BLaER1 (cell line): Measurements from ENCODE around the gene USP12.
A peak's percentile ranks its signal among the peaks of the same experiment; 100 is the strongest.

Experiments
- H3K27ac ChIP-seq: shearing (Covaris generic); formaldehyde crosslinking; 2 replicates; pipeline ENCODE4 v1.8.1; 2022
- H3K27me3 ChIP-seq: shearing (Covaris generic); formaldehyde crosslinking; 2 replicates; pipeline ENCODE4 v1.8.1; 2022
- H3K36me3 ChIP-seq: shearing (Covaris generic); formaldehyde crosslinking; 2 replicates; pipeline ENCODE4 v1.8.1; 2022
- H3K4me1 ChIP-seq: shearing (Covaris generic); formaldehyde crosslinking; 2 replicates; pipeline ENCODE4 v1.8.1; 2022
- H3K4me2 ChIP-seq: shearing (Covaris generic); formaldehyde crosslinking; 2 replicates; pipeline ENCODE4 v1.8.1; 2022
- H3K4me3 ChIP-seq: shearing (Covaris generic); formaldehyde crosslinking; 2 replicates; pipeline ENCODE4 v1.8.1; 2022
- H3K9ac ChIP-seq: shearing (Covaris generic); formaldehyde crosslinking; 2 replicates; pipeline ENCODE4 v1.8.1; 2022
- H3K9me3 ChIP-seq: shearing (Covaris generic); formaldehyde crosslinking; 2 replicates; pipeline ENCODE4 v1.8.1; 2022
- H4K20me1 ChIP-seq: shearing (Covaris generic); formaldehyde crosslinking; 2 replicates; pipeline ENCODE4 v1.8.1; 2022
- Cebpa-rat ChIP-seq: shearing (Covaris generic); IDR thresholded peaks from 2 replicates; pipeline ENCODE4 v1.8.1; 2022

USP12 gene

DNA sequence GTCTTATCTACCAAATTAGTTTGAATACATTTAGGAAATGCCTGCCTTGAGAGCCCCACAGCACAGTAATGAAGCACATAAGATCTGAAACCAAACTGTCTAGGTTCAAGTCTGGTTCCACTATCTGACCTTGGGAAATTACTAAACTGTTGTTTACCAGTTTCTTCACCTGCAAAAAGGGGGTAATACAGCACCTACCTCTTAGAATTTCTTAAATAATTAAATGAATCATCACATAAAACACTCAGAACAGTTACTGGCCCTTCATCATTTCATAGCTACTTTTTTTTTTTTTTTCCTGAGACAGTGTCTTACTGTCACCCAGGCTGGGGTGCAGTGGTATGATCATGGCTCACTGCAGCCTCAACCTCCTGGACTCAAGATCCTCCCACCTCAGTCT lies 59.6 kb downstream of the USP12 start:
- no peaks in the 10 kb centered on the region; the same call in 1 of the 2 replicates for H3K9me3 ChIP-seq
- no peaks in the 10 kb centered on the region for H3K4me1 ChIP-seq
- TF ChIP-seq Cebpa-rat = no peak
- H4K20me1 ChIP-seq = peaks cover 30% of the 10 kb centered on the region; the same call in 1 of the 2 replicates
- no peak overlapping the region for H3K4me3 ChIP-seq
- peaks cover 34% of the 10 kb centered on the region for H3K36me3 ChIP-seq
- no peaks in the 10 kb centered on the region for H3K27me3 ChIP-seq
- H3K27ac ChIP-seq = no peak overlapping the region
- no peak overlapping the region for H3K4me2 ChIP-seq
- H3K9ac ChIP-seq = no peak overlapping the region

DNA sequence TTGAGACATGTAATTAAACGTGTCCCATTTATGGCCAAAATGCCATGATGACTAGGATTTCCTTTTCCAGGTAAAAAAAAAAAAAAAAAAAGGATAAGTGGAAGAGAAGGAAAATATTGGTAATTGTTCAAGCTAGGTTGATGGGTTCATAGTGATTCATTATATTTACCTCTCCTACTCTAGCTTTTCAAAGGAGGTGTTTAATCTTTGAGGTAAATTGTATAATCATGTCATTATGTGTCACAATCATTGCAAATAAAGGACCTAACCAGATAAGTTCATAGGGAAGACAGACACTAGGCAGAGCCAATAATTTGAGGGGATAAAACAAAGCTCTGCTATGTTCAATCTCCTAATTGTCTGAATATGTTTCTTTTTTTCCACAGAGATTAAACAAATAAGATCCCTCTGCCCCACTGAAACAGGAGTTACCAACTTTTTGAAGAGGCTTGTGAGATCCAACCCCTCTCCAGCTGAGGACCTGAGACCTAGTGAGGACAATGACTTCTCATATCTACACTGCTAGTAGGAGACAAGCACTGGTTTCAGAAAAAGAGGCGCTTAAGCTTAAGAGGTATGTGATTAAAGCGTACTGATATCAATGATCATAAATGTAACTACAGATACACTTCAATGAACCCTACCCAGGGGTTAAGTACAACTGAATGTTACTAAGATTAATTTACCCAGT lies 61.4 kb downstream of the USP12 start:
- H3K9ac ChIP-seq = no peak overlapping the region
- peaks cover 31% of the 10 kb centered on the region for H3K36me3 ChIP-seq
- no peak overlapping the region for H3K4me3 ChIP-seq
- H3K4me1 ChIP-seq = no peaks in the 10 kb centered on the region
- H3K9me3 ChIP-seq = no peaks in the 10 kb centered on the region
- no peak overlapping the region for H3K27ac ChIP-seq
- no peaks in the 10 kb centered on the region for H3K27me3 ChIP-seq
- no peak overlapping the region for H3K4me2 ChIP-seq
- no peak for TF ChIP-seq Cebpa-rat
- peaks cover 22% of the 10 kb centered on the region; the same call in 1 of the 2 replicates for H4K20me1 ChIP-seq

- Histone ChIP-seq H3K27ac (no peak overlapping the region), H3K36me3 (peaks cover 37% of the 10 kb centered on the region), H3K4me2 (no peak overlapping the region), H4K20me1 (0 out of 2 replicates have a peak, but pooled peaks cover 6% of the 10 kb centered on the region), H3K9ac (no peak overlapping the region), H3K9me3 (no peaks in the 10 kb centered on the region), H3K4me1 (no peaks in the 10 kb centered on the region), H3K4me3 (no peak overlapping the region), H3K27me3 (no peaks in the 10 kb centered on the region)
- no peak for TF ChIP-seq Cebpa-rat
Observed at GRCh38 chr13:27106144-27106543, 65.5 kb downstream of the USP12 start.

GRCh38 chr13:27104606-27105005 lies 67.0 kb downstream of the USP12 start:
- H3K9ac ChIP-seq = no peak overlapping the region
- H3K4me2 ChIP-seq = no peak overlapping the region
- TF ChIP-seq Cebpa-rat = peak; percentile 75; the same call in 1 of the 2 replicates
- H4K20me1 ChIP-seq = no peaks in the 10 kb centered on the region
- no peaks in the 10 kb centered on the region for H3K27me3 ChIP-seq
- H3K36me3 ChIP-seq = peaks cover 45% of the 10 kb centered on the region
- no peaks in the 10 kb centered on the region for H3K4me1 ChIP-seq
- H3K9me3 ChIP-seq = no peaks in the 10 kb centered on the region
- H3K4me3 ChIP-seq = no peak overlapping the region
- no peak overlapping the region for H3K27ac ChIP-seq

- no peak for TF ChIP-seq Cebpa-rat
- H3K9me3 ChIP-seq = no peaks in the 10 kb centered on the region
- no peaks in the 10 kb centered on the region for H4K20me1 ChIP-seq
- H3K4me2 ChIP-seq = no peak overlapping the region
- H3K36me3 ChIP-seq = peaks cover 40% of the 10 kb centered on the region
- no peak overlapping the region for H3K4me3 ChIP-seq
- H3K27ac ChIP-seq = no peak overlapping the region
- no peaks in the 10 kb centered on the region for H3K4me1 ChIP-seq
- H3K9ac ChIP-seq = no peak overlapping the region
- H3K27me3 ChIP-seq = no peaks in the 10 kb centered on the region
Observed at GRCh38 chr13:27101847-27102246, 69.8 kb downstream of the USP12 start.

GRCh38 chr13:27101289-27101688 lies 70.3 kb downstream of the USP12 start:
- Histone ChIP-seq H3K9ac (no peak overlapping the region), H4K20me1 (no peaks in the 10 kb centered on the region), H3K4me2 (no peak overlapping the region), H3K36me3 (peaks cover 43% of the 10 kb centered on the region), H3K9me3 (no peaks in the 10 kb centered on the region), H3K4me3 (no peak overlapping the region), H3K27me3 (no peaks in the 10 kb centered on the region), H3K4me1 (no peaks in the 10 kb centered on the region), H3K27ac (no peak overlapping the region)
- TF ChIP-seq Cebpa-rat = no peak

GRCh38 chr13:27097691-27098090 lies 73.9 kb downstream of the USP12 start:
- H3K4me3 ChIP-seq = no peak overlapping the region
- peaks cover 50% of the 10 kb centered on the region for H3K36me3 ChIP-seq
- H3K4me2 ChIP-seq = no peak overlapping the region
- H3K9ac ChIP-seq = no peak overlapping the region
- no peaks in the 10 kb centered on the region for H3K27me3 ChIP-seq
- H3K27ac ChIP-seq = no peak overlapping the region
- TF ChIP-seq Cebpa-rat = no peak
- H3K4me1 ChIP-seq = no peaks in the 10 kb centered on the region
- no peaks in the 10 kb centered on the region for H3K9me3 ChIP-seq
- no peaks in the 10 kb centered on the region for H4K20me1 ChIP-seq

GRCh38 chr13:27091451-27091850 lies 80.2 kb downstream of the USP12 start:
- no peak for TF ChIP-seq Cebpa-rat
- no peak overlapping the region for H3K27ac ChIP-seq
- H3K4me2 ChIP-seq = no peak overlapping the region
- H3K9ac ChIP-seq = no peak overlapping the region
- no peaks in the 10 kb centered on the region for H4K20me1 ChIP-seq
- no peaks in the 10 kb centered on the region for H3K9me3 ChIP-seq
- H3K4me1 ChIP-seq = no peaks in the 10 kb centered on the region
- peaks cover 63% of the 10 kb centered on the region for H3K36me3 ChIP-seq
- no peak overlapping the region for H3K4me3 ChIP-seq
- H3K27me3 ChIP-seq = no peaks in the 10 kb centered on the region

DNA sequence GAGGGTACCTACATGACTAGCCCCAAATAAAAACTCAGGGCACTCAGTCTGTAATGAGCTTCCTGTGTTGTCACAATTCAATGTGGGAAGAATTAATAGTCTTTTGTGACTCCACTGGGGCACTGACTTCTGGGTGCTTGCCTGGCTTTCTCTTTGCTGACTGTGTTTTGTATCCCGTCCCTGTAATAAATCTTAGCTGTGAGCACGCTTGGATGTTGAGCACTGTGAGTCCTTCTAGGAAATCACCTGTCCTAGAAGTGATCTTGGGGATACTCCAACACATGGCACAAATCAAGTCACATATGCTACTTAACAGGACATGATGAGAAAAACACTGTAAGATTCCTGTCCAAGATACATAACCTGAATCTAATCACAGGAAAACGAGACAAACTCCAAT lies 83.0 kb downstream of the USP12 start:
- Histone ChIP-seq H3K4me1 (no peaks in the 10 kb centered on the region), H3K4me3 (no peak overlapping the region), H3K27me3 (no peaks in the 10 kb centered on the region), H3K4me2 (no peak overlapping the region), H3K9me3 (no peaks in the 10 kb centered on the region), H3K36me3 (peaks cover 54% of the 10 kb centered on the region), H3K27ac (no peak overlapping the region), H3K9ac (no peak overlapping the region), H4K20me1 (no peaks in the 10 kb centered on the region)
- TF ChIP-seq Cebpa-rat = no peak

DNA sequence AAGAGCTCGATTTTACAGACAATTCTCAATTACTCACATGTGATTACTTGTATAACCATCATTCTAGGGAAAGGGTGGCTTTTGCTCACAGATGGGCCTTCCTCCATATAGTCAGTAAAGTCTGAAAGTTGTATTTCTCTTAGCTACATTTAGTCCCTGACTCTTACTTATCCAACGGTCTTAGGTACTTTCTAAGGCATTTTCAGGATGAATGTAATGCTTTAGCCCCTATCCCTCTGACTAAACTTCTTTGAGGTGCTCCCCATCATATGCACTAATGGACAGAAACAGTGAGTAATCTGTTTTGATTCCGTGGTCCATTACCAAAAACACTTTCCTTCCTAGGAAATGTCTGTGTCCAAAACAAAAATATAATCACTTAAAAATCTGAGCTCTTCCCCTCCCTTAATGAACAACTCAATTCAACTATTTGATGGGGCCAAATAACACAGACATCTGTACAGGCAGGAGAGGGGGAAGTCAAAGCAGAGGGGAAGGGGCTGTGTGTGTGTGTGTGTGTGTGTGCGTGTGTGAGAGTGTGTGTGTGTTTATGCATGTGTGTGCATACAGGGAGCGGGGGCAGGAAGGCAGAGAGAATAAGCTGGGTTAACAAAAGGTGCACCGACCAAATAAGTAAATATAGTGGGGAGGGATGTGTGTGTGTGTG lies 84.9 kb downstream of the USP12 start:
- no peak overlapping the region for H3K4me2 ChIP-seq
- H3K9ac ChIP-seq = no peak overlapping the region
- H3K4me3 ChIP-seq = no peak overlapping the region
- no peaks in the 10 kb centered on the region for H4K20me1 ChIP-seq
- H3K4me1 ChIP-seq = no peaks in the 10 kb centered on the region
- H3K36me3 ChIP-seq = peaks cover 57% of the 10 kb centered on the region
- no peak for TF ChIP-seq Cebpa-rat
- no peaks in the 10 kb centered on the region for H3K27me3 ChIP-seq
- no peak overlapping the region for H3K27ac ChIP-seq
- H3K9me3 ChIP-seq = no peaks in the 10 kb centered on the region
